Measurements from ENCODE around the gene CDYL.

CDYL gene

GRCh38 chr6:4774715-4775493, 1.3 kb upstream of the CDYL start:
- no peak for DNase-seq

- DNase-seq: no peak
Observed at GRCh38 chr6:4775494-4776130, 592 bp upstream of the CDYL start.

DNA sequence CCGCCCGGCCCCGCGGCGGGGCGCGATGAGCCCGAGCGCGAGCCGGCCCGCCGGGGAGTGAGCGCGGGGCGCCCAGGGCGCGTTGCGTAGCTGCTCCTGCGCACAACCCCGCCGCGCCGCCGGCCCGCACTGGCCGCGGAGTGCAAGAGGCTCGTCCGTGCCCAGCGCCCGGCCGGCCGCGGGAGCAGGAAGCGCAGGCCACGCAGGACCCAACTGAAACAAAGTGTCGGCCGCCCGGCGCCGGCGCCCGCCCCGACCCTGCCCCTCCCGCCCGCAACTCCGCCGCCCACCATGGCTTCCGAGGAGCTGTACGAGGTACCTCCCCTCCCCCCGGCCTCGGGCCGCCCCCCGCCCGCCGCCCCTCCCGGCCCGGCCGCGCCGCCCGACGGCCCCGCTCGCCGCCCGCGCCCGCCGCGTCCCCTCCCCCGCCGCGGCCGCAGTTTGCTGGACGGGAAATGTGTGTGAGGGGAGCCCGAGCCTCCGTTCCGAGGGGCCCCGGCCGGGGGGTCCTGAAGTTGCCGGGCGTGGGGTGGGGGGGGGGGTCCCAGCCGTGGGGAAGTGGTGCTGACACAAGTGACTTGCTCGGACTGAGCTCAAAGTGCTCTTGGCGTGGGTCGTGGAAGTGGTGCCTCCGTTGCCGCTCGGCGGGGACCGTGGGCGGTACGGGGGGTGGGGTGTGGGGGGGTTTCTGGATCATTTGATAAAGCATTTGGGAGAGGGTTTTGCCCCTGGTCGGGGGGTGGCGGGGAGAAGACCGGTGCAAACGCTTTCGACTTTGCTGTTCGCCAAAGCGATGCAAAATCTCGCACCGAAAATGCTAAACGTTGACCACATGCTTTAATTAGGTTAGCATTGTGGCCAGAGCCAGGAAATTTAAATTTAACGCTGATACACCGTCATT, 539 bp downstream of the CDYL start:
- no peak for DNase-seq

DNA sequence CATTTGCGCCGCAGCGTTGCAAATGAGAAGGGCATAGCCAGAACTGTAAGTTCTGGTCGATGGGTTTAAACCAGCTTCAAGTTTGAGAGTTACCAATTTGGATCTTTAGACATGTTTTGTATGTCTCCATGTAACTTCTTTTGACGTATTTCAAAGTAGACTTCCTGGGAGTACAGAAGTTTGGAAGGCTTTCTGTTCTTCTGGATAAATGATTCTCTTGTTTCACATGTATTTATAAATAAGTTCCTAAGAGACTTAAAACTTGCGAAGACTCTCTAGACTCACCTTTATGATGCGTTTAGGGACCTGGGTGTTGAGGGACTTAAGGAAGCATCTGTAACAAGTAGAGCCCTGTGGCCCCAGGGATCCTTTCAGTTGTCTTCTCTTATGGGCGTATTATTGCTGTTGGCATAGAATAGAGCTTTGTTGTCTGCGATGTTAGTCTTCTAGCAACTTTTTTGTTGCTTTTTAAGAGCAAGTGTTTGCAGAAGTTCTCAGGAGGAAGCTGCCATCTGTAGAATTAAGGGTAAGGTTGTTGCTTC, 1.3 kb downstream of the CDYL start:
- DNase-seq: no peak

DNA sequence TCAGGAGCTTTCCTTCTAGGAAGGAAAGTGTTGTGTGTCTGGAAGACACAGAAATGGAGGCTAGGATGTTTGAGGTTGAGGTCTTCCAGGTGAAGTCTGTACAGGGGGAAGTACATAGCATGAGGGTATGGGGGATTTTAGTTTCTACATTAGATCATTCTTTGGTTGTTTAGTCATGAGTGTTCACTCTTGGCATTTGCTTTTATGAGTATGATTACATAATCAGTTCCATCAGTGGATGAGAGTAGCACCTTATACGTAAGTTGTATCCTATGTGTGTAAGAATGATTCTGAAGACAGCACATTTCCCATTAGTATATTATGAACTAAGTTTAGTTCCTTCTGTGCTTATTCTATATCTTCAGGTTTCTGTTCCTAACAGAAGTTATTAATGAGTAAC, 1.9 kb downstream of the CDYL start:
- DNase-seq: no peak

DNA sequence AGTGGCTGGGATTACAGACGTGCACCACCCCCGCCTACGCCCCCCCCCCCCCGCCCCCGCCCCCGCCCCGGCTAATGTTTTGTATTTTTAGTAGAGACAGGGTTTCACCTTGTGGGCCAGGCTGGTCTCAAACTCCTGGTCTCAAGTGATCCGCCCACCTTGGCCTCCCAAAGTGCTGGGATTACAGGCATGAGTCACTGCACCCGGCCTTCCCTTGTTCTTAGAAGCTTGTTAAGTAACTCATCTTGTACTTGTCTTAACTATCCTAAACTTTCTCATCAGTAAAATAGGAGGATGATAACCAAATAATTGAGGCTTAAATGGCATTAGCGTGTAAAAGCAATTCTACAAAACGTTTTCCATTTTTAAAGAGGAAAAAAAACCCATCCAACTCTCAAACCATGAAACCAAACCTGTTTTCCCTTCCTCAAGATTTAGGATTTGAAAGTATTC, 4.2 kb downstream of the CDYL start:
- DNase-seq: no peak

DNA sequence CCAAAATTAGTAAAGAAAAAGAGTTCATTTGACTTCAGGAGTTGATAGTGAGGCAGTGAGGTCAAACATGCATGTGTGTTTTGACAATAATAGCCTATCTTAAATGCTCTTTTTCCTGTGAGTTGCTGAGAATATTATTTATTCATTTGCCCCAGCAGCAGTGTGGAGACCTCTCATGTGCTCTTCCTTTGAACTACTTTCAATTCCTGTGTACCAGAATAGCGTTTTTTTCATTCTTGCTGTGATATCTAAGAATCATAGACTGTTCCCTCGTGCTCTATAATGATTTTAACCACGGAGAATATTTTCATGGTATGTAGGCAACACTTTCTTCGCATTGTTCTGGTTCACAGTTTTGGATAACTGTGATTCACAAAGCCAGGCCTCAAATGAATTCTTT, 5.2 kb downstream of the CDYL start:
- DNase-seq: no peak

- DNase-seq: no peak
Observed at GRCh38 chr6:4781967-4782575, 5.9 kb downstream of the CDYL start.

DNA sequence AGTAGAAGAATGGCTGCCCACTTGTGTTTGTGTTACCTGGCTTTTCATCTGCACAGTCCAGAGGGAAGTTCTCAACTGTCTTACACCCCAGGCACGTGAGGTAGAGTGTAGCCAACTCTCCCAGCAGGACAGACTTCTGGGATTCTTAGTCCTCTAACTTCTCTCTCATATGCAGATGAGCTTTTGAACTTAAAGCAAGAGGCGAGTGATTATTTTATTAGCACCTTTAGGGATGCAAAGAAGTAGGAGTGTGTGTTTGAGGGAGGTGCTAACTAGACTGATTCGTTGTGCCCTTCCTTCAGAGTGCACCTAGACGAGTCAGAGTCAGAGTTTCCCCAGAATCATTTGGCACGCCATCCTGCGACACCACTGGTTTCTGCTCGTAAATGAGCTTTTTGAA, 10.8 kb downstream of the CDYL start:
- no peak for DNase-seq

GRCh38 chr6:4788482-4788881, 12.3 kb downstream of the CDYL start:
- no peak for DNase-seq

DNA sequence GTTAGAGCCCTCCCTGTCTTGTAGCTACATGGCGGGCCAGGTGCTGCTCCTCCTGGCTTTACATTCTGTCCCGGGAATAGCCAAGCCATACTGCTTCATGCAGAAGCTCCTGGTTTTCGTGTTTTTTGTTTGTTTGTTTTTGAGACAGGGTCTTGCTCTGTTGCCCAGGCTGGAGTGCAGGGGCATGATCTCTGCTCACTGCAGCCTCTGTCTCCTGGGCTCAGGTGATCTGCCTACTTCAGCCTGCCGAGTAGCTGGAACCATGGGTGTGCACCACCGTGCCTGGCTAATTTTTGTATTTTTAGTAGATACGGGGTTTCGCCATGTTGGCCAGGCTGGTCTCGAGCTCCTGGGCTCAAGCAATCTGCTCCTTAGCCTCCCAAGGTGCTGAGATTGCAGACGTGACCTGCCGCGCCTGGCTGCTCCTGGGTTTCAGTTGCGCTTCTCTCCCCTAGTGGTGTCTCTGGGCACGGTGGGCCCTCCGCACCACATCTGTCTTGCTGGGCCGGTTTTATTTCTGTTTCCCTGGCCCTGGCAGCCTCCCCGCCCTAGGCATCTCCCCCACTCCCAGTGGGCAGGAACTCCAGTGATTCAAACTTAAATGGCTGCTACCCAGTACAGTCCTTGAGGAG, 12.9 kb downstream of the CDYL start:
- DNase-seq: no peak

DNA sequence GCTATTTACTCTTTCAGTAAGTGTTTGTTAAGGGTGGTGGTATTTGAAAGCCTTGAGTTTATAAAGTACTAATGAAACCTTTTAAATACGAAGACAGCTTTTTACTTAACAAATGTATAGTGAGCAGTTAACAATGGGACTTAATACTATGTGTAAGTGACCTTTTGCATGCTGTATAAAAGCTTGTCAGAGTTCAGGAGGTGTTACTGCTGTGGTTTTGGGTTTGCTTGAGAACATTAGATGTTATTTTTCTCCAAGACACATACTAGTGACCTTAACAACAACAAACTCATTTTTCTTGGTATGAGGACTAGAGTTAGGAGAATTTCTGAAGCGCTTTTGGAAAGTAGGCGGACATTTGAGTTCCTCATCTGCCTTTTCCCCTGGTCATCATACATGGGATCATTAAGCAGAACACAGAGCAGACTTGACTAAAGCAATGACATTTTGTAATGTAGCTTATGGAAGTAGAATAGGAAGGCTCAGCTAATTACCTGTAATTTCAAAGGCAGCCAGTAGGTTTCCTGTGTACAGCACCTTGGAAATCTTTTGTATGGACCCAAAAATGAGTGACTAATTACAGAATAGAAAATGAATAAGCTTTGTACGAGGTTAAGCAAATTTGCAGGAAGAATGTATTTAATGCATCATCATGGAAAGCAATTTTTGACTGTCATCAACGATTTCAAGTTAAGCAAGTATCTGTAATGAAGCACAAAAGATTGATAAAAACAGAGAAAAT, 14.1 kb downstream of the CDYL start:
- DNase-seq: no peak

DNA sequence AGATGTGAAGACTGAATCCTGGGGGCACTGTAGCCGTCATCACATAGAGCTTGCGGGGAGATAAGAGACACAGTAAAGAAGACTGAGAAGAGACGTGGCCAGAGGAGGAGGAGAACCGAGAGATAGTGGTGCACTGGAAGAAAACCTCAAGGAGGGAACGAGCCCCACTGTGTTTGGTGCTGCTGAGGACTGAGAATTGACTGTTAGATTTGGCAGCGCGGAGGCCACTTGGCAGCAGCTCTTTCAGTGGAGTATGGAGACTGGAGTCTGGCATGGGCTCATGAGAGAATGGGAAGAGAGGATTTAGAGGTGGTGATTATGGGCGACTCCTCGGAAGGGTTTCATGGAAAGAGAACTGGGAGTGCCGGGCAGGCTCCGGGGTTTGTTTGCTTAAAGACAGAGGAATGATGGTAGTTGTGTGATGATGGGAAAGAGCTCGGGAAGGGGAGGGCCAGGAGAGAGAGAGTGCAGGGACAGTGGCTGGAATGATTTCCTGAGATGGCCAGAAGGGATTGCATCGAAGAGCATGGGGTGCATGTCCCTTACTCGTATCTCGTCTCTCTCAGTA, 18.0 kb downstream of the CDYL start:
- no peak for DNase-seq

DNA sequence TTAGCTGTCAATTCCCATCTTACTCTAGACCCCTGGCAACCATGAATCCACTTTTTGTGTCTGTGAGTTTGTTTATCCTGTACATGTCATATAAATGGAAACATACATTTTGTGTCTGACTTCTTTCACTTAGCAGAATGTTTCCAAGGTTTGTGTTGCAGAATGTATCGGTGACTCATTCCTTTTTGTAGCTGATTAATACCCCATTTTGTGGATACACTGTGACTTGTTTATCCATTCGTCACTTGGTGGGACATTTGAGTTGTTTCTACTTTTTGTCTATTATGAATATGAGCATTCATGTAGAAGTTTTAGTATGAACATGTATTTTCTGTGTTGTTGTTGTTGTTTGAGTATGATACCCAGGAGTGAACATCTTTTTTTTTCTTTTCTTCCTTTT, 21.4 kb downstream of the CDYL start:
- DNase-seq: no peak

DNA sequence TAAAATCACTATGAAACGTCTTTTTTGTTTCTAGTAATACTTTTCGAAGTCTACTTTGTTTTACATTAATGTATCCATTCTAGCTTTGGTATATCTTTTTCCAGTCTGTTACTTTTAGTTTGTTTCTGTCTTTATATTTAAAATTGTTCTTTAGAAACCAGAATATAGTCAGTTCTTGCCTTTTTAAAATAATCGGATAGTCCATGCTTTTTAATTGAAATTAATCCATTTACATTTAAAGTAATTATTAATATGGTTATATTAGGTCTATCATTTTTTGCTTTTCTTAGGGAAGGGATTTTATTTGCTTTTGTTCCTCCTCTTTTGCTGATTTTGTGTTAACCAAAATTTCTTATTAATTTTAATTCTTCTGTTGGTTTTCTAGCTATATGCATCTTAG, 23.7 kb downstream of the CDYL start:
- DNase-seq: no peak

DNA sequence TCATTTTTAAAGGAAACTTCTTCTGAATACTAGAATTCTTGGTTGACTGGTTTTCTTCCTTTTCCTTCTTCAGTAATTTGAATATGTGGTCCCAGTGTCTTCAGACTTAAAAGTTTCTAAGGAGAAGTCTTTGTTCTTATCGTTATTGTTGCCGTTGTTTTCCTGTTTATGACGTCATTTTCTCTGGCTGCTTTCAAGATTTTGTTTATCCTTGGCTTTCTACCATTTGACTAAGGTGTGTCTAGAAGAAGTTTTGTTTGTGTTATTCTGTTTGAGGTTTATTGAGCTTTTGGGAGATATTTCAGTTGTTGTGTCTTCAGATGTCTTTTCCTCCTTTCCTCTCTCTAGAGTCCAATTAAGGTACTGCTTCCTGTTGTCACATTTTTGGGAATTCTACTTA, 24.5 kb downstream of the CDYL start:
- DNase-seq: no peak

- no peak for DNase-seq
Observed at GRCh38 chr6:4801491-4802110, 25.4 kb downstream of the CDYL start.

- no peak for DNase-seq
Observed at GRCh38 chr6:4802312-4802935, 26.2 kb downstream of the CDYL start.

DNA sequence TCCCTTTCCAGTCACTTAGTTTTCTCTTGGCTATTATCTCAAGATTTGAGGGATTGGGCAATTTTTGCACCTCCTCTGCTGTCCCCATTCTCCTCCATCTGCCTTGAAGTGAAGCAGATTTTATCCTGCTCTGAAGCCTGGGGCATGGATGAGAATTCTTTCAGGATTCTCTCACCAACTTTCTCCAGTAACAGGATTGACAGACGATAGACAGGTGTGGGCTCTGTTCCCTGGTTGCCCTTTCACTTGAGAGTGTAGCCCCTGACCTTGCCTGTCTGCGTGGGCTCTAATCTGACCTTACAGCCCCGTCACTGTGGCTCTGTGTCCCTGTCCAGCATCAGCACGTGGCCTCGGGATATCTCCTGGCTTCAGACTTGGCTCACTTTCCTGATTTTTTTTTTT, 27.1 kb downstream of the CDYL start:
- no peak for DNase-seq

- no peak for DNase-seq
Observed at GRCh38 chr6:4804095-4804494, 27.9 kb downstream of the CDYL start.

All from SIG-M5 (cell line).